ENCODE results near the gene SFT2D2. TPM values are rescaled to one million over a fixed set of nuclear protein-coding genes. Genes with fewer than 3 reads are reported as not detected.

The SFT2D2 gene
- total RNA-seq, 1 experiment from 2014 or later: 32.1 TPM

DNA sequence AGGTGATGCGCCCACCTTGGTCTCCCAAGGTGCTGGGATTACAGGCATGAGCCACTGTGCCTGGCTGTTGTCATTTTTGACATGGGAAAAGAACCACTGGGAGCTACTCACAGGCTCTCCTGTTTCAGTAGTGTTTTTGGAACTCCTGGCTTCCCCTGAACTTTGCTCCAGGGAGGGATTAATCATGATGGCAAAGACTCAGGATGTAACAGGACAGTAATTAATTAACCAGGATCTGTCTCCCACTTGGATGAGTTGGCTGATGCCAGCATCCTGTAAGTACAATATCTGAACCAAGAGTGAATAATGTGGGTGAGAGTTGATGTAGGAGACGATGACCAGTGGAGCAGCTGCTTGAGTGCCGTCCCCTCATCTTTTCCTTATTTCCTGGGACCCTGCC lies 4.9 kb downstream of the SFT2D2 start:
- H3T11ph ChIP-seq (ENCODE audit: low read length): no peak overlapping the region
- DNase-seq: no peak
- no peak overlapping the region for H2BK120ac ChIP-seq (ENCODE audit: low read depth, low read length, poor library complexity, severe bottlenecking)
- no peak overlapping the region for H4K8ac ChIP-seq (replicated peaks; ENCODE audit: insufficient read length, low read depth, low read length)
- no peaks in the 10 kb centered on the region for H3K4me1 ChIP-seq (ENCODE audit: insufficient read depth, low read length)
- Mint-ChIP-seq H3K9me3 (no peaks in the 10 kb centered on the region), H3K27ac (no peak overlapping the region), H3K4me3 (no peak overlapping the region), H3K4me1 (peaks cover 9 to 17% of the 10 kb centered on the region in 2 experiments), H3K36me3 (ENCODE audit: insufficient read depth in 1 of 3, low read depth in 3 of 3) (peaks cover 2 to 19% (median 13%) of the 10 kb centered on the region in 3 experiments; a peak in 5 of 7 replicates), H3K27me3 (ENCODE audit: low read depth) (no peaks in the 10 kb centered on the region)
- no peak overlapping the region for H4K5ac ChIP-seq (ENCODE audit: insufficient read length, low read depth, low read length)
- H2AK5ac ChIP-seq (ENCODE audit: insufficient read length, low read length): no peak overlapping the region
- no peak overlapping the region for H4K91ac ChIP-seq (ENCODE audit: insufficient read length, low read depth, low read length)
- no peaks in the 10 kb centered on the region for H3K27me3 ChIP-seq (ENCODE audit: insufficient read depth, low read length)
- peaks cover 4% of the 10 kb centered on the region for H3K23me2 ChIP-seq (ENCODE audit: insufficient read length, low read depth, low read length, poor library complexity, severe bottlenecking)
- H3K23ac ChIP-seq (ENCODE audit: insufficient read length, low read depth, low read length): no peak overlapping the region
- H3K9ac ChIP-seq (ENCODE audit: extremely low read depth, insufficient read length, low read length): no peak overlapping the region
- TF ChIP-seq, protein P1, sequence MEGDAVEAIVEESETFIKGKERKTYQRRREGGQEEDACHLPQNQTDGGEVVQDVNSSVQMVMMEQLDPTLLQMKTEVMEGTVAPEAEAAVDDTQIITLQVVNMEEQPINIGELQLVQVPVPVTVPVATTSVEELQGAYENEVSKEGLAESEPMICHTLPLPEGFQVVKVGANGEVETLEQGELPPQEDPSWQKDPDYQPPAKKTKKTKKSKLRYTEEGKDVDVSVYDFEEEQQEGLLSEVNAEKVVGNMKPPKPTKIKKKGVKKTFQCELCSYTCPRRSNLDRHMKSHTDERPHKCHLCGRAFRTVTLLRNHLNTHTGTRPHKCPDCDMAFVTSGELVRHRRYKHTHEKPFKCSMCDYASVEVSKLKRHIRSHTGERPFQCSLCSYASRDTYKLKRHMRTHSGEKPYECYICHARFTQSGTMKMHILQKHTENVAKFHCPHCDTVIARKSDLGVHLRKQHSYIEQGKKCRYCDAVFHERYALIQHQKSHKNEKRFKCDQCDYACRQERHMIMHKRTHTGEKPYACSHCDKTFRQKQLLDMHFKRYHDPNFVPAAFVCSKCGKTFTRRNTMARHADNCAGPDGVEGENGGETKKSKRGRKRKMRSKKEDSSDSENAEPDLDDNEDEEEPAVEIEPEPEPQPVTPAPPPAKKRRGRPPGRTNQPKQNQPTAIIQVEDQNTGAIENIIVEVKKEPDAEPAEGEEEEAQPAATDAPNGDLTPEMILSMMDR (conservative IDR thresholded peaks at IDR 0.05): no peak
- no peaks in the 10 kb centered on the region for H3K79me1 ChIP-seq (ENCODE audit: insufficient read depth, low read depth, low read length, poor library complexity, severe bottlenecking)
- H3K27ac ChIP-seq (ENCODE audit: insufficient read length, low read depth, low read length): no peak overlapping the region
- no peak overlapping the region for H3K18ac ChIP-seq (ENCODE audit: insufficient read length, low read depth, low read length)
- H2AFZ ChIP-seq (ENCODE audit: low read length): no peak overlapping the region
- H2BK15ac ChIP-seq (ENCODE audit: low read depth, low read length): no peak overlapping the region
- H3K4ac ChIP-seq (ENCODE audit: low read depth, low read length): no peak overlapping the region
- no peaks in the 10 kb centered on the region for H3K9me3 ChIP-seq (ENCODE audit: control insufficient read depth, low read depth, low read length)
- H2BK5ac ChIP-seq (ENCODE audit: insufficient read length, low read length): no peak overlapping the region
- no peak overlapping the region for H3K56ac ChIP-seq (ENCODE audit: insufficient read length, low read depth, low read length)
- H3K4me2 ChIP-seq (ENCODE audit: insufficient read depth, insufficient read length, low read length): no peak overlapping the region
- H4K20me1 ChIP-seq (ENCODE audit: control insufficient read depth, insufficient read depth, insufficient read length): no peaks in the 10 kb centered on the region
- H3K79me2 ChIP-seq (ENCODE audit: insufficient read depth, low read length): peaks cover 2% of the 10 kb centered on the region; the same call in 1 of the 2 replicates
- H2BK20ac ChIP-seq (ENCODE audit: low read depth, low read length, poor library complexity, severe bottlenecking): no peak overlapping the region
- no CpG with 5 or more reads among the region's 3 CpGs for WGBS (ENCODE audit: extremely low coverage, insufficient read length, low lambda C conversion rate)
- H3K14ac ChIP-seq (ENCODE audit: insufficient read depth, low read length): no peak overlapping the region
- no peak overlapping the region for H2BK12ac ChIP-seq (ENCODE audit: insufficient read length, low read depth, low read length)

All from H9 (cell line).